SK-N-SH (cell line): ENCODE results near the gene FRMD3. TPM values are rescaled to one million over a fixed set of nuclear protein-coding genes. Genes with fewer than 3 reads are reported as not detected.

Experiments
- CTCF ChIA-PET: fragments of 300-600, 350-600 bp; formaldehyde crosslinking; extraction: SDS; loops from one replicate; lab custom pipeline; 2021; lab: Yijun Ruan, JAX
- POLR2A ChIA-PET: fragments of 350-600 bp; sonication (Branson Sonifier 250); formaldehyde crosslinking; extraction: SDS; loops from one replicate; lab custom pipeline; 2020; ENCODE audit warnings: antibody characterized with exemption, inconsistent platforms; lab: Yijun Ruan, JAX
- DNase-seq: peaks from one replicate; pipeline ENCODE4 v3.0.0; 2012
- H2AFZ ChIP-seq: fragments of 200-600 bp; sonication (generic); 2 replicates; pipeline ENCODE4 v1.8.1; 2016; ENCODE audit warnings: antibody characterized with exemption, mild to moderate bottlenecking, low read depth
- H3F3A ChIP-seq: fragments of 200-600 bp; sonication (generic); replicated peaks from 2 replicates; pipeline ENCODE3; 2016; ENCODE audit warnings: antibody characterized with exemption, mild to moderate bottlenecking; ENCODE audit not compliant: insufficient read depth
- H3K27ac ChIP-seq, 2 experiments: fragments of 200-500 bp in 1 of 2; fragments of 200-600 bp in 1 of 2; sonication (Bioruptor generic) in 1 of 2; sonication (generic), shearing (Covaris generic) in 1 of 2; 2 replicates each; pipeline versions ENCODE4 v1.5.1 to v1.6.1; 2014 to 2016; ENCODE audit warnings: low read depth in 2 of 2, inconsistent platforms in 1 of 2, low read length in 1 of 2, mild to moderate bottlenecking in 1 of 2, mixed read lengths in 1 of 2
- H3K27me3 ChIP-seq: fragments of 200-600 bp; sonication (generic), shearing (Covaris generic); 2 replicates; pipeline ENCODE4 v1.6.1; 2016; ENCODE audit warnings: mixed run types; ENCODE audit not compliant: insufficient read depth
- H3K36me3 ChIP-seq, 2 experiments: fragments of 200-500 bp in 1 of 2; fragments of 200-600 bp in 1 of 2; sonication (Bioruptor generic) in 1 of 2; sonication (generic) in 1 of 2; replicated peaks in 1 of 2; 2 replicates each; pipeline versions ENCODE3 to v1.5.1; 2014 to 2016; ENCODE audit warnings: low read length in 1 of 2, mild to moderate bottlenecking in 1 of 2; ENCODE audit not compliant: insufficient read depth in 2 of 2, control insufficient read depth in 1 of 2
- H3K4me1 ChIP-seq, 2 experiments: fragments of 200-500 bp in 1 of 2; fragments of 200-600 bp in 1 of 2; sonication (Bioruptor generic) in 1 of 2; sonication (generic), shearing (Covaris generic) in 1 of 2; 2 replicates each; pipeline versions ENCODE4 v1.5.1 to v1.6.1; 2014 to 2016; ENCODE audit warnings: low read depth in 1 of 2, low read length in 1 of 2, mixed run types in 1 of 2; ENCODE audit not compliant: insufficient read depth in 2 of 2, control insufficient read depth in 1 of 2
- H3K4me2 ChIP-seq: fragments of 200-600 bp; sonication (generic), shearing (Covaris generic); 2 replicates; pipeline ENCODE4 v1.6.1; 2017; ENCODE audit warnings: mixed run types
- H3K4me3 ChIP-seq, 2 experiments: fragments of 200-500 bp in 1 of 2; fragments of 200-600 bp in 1 of 2; sonication (Bioruptor generic) in 1 of 2; sonication (generic), shearing (Covaris generic) in 1 of 2; 2 replicates each; pipeline versions ENCODE4 v1.5.1 to v1.8.1; 2014 to 2016; ENCODE audit warnings: low read depth in 2 of 2, inconsistent platforms in 1 of 2, low read length in 1 of 2, mild to moderate bottlenecking in 1 of 2, mixed read lengths in 1 of 2, moderate library complexity in 1 of 2
- H3K79me2 ChIP-seq: fragments of 200-600 bp; sonication (generic); 2 replicates; pipeline ENCODE4 v1.8.1; 2017; ENCODE audit warnings: mild to moderate bottlenecking; ENCODE audit not compliant: insufficient read depth
- H3K9ac ChIP-seq: fragments of 200-600 bp; sonication (generic); 2 replicates; pipeline ENCODE4 v1.6.1; 2017; ENCODE audit warnings: mixed run types
- H3K9me2 ChIP-seq: fragments of 200-600 bp; sonication (generic); 2 replicates; pipeline ENCODE4 v1.6.1; 2017; ENCODE audit warnings: mixed run types
- H3K9me3 ChIP-seq: fragments of 200-600 bp; sonication (generic); 2 replicates; pipeline ENCODE4 v1.6.1; 2017; ENCODE audit warnings: mixed run types, mild to moderate bottlenecking, moderate library complexity
- H4K20me1 ChIP-seq: fragments of 200-600 bp; sonication (generic); 2 replicates; pipeline ENCODE4 v1.6.1; 2017; ENCODE audit warnings: mild to moderate bottlenecking, mixed run types; ENCODE audit not compliant: insufficient read depth
- CHD2 ChIP-seq: fragments of 150-350 bp; IDR thresholded peaks from 2 replicates; pipeline ENCODE4 v1.6.1; 2018; ENCODE audit warnings: low read length; ENCODE audit not compliant: partially characterized antibody
- EZH2phosphoT487 ChIP-seq: fragments of 200-600 bp; sonication (generic); IDR thresholded peaks from 2 replicates; pipeline ENCODE4 v1.6.1; 2017; ENCODE audit warnings: low read depth, mixed run types, mild to moderate bottlenecking, antibody characterized with exemption, moderate library complexity, borderline replicate concordance
- FOXJ3 ChIP-seq: sonication (generic); formaldehyde crosslinking; IDR thresholded peaks from 2 replicates; pipeline ENCODE4 v1.5.1; 2020; ENCODE audit warnings: mild to moderate bottlenecking, missing genetic modification reagents
- FOXM1 ChIP-seq: IDR thresholded peaks from 2 replicates; pipeline ENCODE4 v1.4.0; 2012; ENCODE audit warnings: low read depth, mild to moderate bottlenecking
- GABPA ChIP-seq: IDR thresholded peaks from 2 replicates; pipeline ENCODE4 v1.4.0; 2012; ENCODE audit warnings: low read depth, mild to moderate bottlenecking
- GATA2 ChIP-seq: sonication (generic); formaldehyde crosslinking; IDR thresholded peaks from 2 replicates; pipeline ENCODE4 v1.5.0; 2020; ENCODE audit warnings: mild to moderate bottlenecking, missing genetic modification reagents
- JUND ChIP-seq: IDR thresholded peaks from 2 replicates; pipeline ENCODE4 v1.4.0; 2012
- MAX ChIP-seq: IDR thresholded peaks from 2 replicates; pipeline ENCODE4 v1.4.0; 2012; ENCODE audit warnings: low read depth
- MEF2A ChIP-seq: IDR thresholded peaks from 2 replicates; pipeline ENCODE4 v1.4.0; 2012; ENCODE audit warnings: low read depth, borderline replicate concordance
- MXI1 ChIP-seq: IDR thresholded peaks from 2 replicates; pipeline ENCODE4 v1.6.1; 2012; ENCODE audit warnings: mild to moderate bottlenecking, low read depth, low read length, improper control_type of control experiment
- NRF1 ChIP-seq: IDR thresholded peaks from 2 replicates; pipeline ENCODE4 v1.6.1; 2012; ENCODE audit warnings: low read depth, mild to moderate bottlenecking, low read length
- RAD21 ChIP-seq: IDR thresholded peaks from 2 replicates; pipeline ENCODE4 v1.6.1; 2012; ENCODE audit warnings: mild to moderate bottlenecking, low read length
- RCOR1 ChIP-seq: fragments of 150-350 bp; IDR thresholded peaks from 2 replicates; pipeline ENCODE4 v1.6.1; 2017; ENCODE audit warnings: antibody characterized with exemption, low read length
- RFX5 ChIP-seq: IDR thresholded peaks from 2 replicates; pipeline ENCODE4 v1.6.1; 2012; ENCODE audit warnings: mild to moderate bottlenecking, improper control_type of control experiment, low read length
- SIN3A ChIP-seq: IDR thresholded peaks from 2 replicates; pipeline ENCODE4 v1.6.1; 2012; ENCODE audit warnings: low read depth, mild to moderate bottlenecking, low read length, moderate library complexity, borderline replicate concordance
- SMC3 ChIP-seq: IDR thresholded peaks from 2 replicates; pipeline ENCODE4 v1.6.1; 2012; ENCODE audit warnings: low read depth, low read length, improper control_type of control experiment
- TAF1 ChIP-seq: IDR thresholded peaks from 2 replicates; pipeline ENCODE4 v1.6.1; 2012; ENCODE audit warnings: low read depth, mild to moderate bottlenecking, low read length, moderate library complexity, borderline replicate concordance
- TEAD4 ChIP-seq: IDR thresholded peaks from 2 replicates; pipeline ENCODE4 v1.4.0; 2012; ENCODE audit warnings: mild to moderate bottlenecking, borderline replicate concordance; ENCODE audit not compliant: insufficient read depth
- YY1 ChIP-seq: IDR thresholded peaks from 2 replicates; pipeline ENCODE4 v1.4.0; 2012; ENCODE audit warnings: low read depth, mild to moderate bottlenecking
- WGBS: methylation state at CpG from one replicate; pipeline ENCODE4 v1.1.6; 2017; ENCODE audit warnings: low lambda C conversion rate; 5-methylcytosine and 5-hydroxymethylcytosine counted together
- polyA plus RNA-seq, 3 experiments: library from polyadenylated mRNA; depleted of rRNA; stranded (reverse); fragments of >200 nt; gene quantifications; 2 replicates each; pipeline ENCODE4 v1.2.3, GENCODE V29; 2012
- TF ChIP-seq, protein P1 (sequence below): IDR thresholded peaks from 2 replicates; pipeline ENCODE4 v1.4.0; 2012; ENCODE audit warnings: low read depth, borderline replicate concordance

FRMD3 gene
- polyA plus RNA-seq, 1 of the 3 experiments (the other 2 are of a cell fraction): 0.89 TPM

GRCh38 chr9:83220730-83221129 is 317.5 kb downstream of the FRMD3 start:
- Histone ChIP-seq H3K36me3 (no peaks in the 10 kb centered on the region), H3K9me2 (no peaks in the 10 kb centered on the region), H3K9ac (no peak overlapping the region), H3K27me3 (no peaks in the 10 kb centered on the region), H3K4me1 (peaks cover 0 to 17% of the 10 kb centered on the region in 2 experiments; a peak in 3 of 4 replicates), H3K27ac (peak overlapping the region in 1 of 2 experiments; percentile 34; a peak in 1 of 4 replicates), H3K4me3 (no peak overlapping the region; a peak in 1 of 4 replicates), H4K20me1 (no peaks in the 10 kb centered on the region), H3K4me2 (0 out of 2 replicates have a peak overlapping the region, but pooled peaks have one; percentile 89), H3K9me3 (no peaks in the 10 kb centered on the region), H3K79me2 (no peaks in the 10 kb centered on the region)
- CTCF ChIA-PET: interaction anchor here (0.7 to 3.7 kb wide), 16 partner anchors 10 to 488 kb away, joined by 3 to 43 read pairs (median 6); partner anchors contain the start of gene FRMD3
- no peak for DNase-seq
- POLR2A ChIA-PET: interaction anchor here (0.8 kb wide), 1 partner anchor 22 kb away, joined by 7 read pairs; no protein-coding TSS in a partner anchor
- 62% methylated on average over 3 of the region's 3 CpGs for WGBS
- TF ChIP-seq JUND (no peak), TEAD4 (no peak), YY1 (no peak), GABPA (no peak), RCOR1 (no peak), FOXM1 (no peak)
- TF ChIP-seq, all 33 proteins: peak for 0
- peaks cover 5% of the 10 kb centered on the region for H3F3A ChIP-seq
- H2AFZ ChIP-seq: no peak overlapping the region

- H2AFZ ChIP-seq: peak overlapping the region; percentile 96
- H3K36me3 ChIP-seq: no peaks in the 10 kb centered on the region
- no peaks in the 10 kb centered on the region for H3K79me2 ChIP-seq
- H3K27ac ChIP-seq: peak overlapping the region; percentile 57 to 93; a peak in 3 of 4 replicates
- DNase-seq: no peak
- peak overlapping the region; percentile 89 for H3K4me2 ChIP-seq
- H3K27me3 ChIP-seq: no peaks in the 10 kb centered on the region
- H3K9me2 ChIP-seq: no peaks in the 10 kb centered on the region
- TF ChIP-seq FOXM1 (no peak), RFX5 (no peak), GATA2 (CRISPR knock-in tag) (no peak), SIN3A (no peak), CHD2 (no peak), NRF1 (no peak), MEF2A (no peak), RCOR1 (no peak), MAX (no peak), TEAD4 (no peak), TAF1 (no peak), FOXJ3 (no peak), MXI1 (no peak), EZH2phosphoT487 (no peak), RAD21 (no peak), SMC3 (no peak)
- TF ChIP-seq, protein P1, sequence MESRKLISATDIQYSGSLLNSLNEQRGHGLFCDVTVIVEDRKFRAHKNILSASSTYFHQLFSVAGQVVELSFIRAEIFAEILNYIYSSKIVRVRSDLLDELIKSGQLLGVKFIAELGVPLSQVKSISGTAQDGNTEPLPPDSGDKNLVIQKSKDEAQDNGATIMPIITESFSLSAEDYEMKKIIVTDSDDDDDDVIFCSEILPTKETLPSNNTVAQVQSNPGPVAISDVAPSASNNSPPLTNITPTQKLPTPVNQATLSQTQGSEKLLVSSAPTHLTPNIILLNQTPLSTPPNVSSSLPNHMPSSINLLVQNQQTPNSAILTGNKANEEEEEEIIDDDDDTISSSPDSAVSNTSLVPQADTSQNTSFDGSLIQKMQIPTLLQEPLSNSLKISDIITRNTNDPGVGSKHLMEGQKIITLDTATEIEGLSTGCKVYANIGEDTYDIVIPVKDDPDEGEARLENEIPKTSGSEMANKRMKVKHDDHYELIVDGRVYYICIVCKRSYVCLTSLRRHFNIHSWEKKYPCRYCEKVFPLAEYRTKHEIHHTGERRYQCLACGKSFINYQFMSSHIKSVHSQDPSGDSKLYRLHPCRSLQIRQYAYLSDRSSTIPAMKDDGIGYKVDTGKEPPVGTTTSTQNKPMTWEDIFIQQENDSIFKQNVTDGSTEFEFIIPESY: no peak
- peak overlapping the region; percentile 80 to 83 for H3K4me3 ChIP-seq
- H3K4me1 ChIP-seq: peaks cover 0 to 17% of the 10 kb centered on the region in 2 experiments; a peak in 3 of 4 replicates
- H3K9ac ChIP-seq: peak overlapping the region; percentile 47; the same call in 1 of the 2 replicates
- H4K20me1 ChIP-seq: no peaks in the 10 kb centered on the region
- no peaks in the 10 kb centered on the region for H3K9me3 ChIP-seq
- WGBS: 51% methylated on average over 12 of the region's 12 CpGs
- ChIA-PET CTCF (interaction anchor here (0.8 to 3.7 kb wide), 35 partner anchors 10 to 622 kb away, joined by 3 to 43 read pairs (median 4); partner anchors contain the start of gene FRMD3), POLR2A (interaction anchor here (0.8 to 1.3 kb wide), 8 partner anchors 17 to 318 kb away, joined by 3 to 5 read pairs (median 4); partner anchors contain the start of gene FRMD3)
- H3F3A ChIP-seq: peaks cover 5% of the 10 kb centered on the region
Observed at GRCh38 chr9:83219924-83220438, 318.2 kb downstream of the FRMD3 start.
